ENCODE data around the gene IL19.

IL19 gene, protein sequence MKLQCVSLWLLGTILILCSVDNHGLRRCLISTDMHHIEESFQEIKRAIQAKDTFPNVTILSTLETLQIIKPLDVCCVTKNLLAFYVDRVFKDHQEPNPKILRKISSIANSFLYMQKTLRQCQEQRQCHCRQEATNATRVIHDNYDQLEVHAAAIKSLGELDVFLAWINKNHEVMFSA

DNA sequence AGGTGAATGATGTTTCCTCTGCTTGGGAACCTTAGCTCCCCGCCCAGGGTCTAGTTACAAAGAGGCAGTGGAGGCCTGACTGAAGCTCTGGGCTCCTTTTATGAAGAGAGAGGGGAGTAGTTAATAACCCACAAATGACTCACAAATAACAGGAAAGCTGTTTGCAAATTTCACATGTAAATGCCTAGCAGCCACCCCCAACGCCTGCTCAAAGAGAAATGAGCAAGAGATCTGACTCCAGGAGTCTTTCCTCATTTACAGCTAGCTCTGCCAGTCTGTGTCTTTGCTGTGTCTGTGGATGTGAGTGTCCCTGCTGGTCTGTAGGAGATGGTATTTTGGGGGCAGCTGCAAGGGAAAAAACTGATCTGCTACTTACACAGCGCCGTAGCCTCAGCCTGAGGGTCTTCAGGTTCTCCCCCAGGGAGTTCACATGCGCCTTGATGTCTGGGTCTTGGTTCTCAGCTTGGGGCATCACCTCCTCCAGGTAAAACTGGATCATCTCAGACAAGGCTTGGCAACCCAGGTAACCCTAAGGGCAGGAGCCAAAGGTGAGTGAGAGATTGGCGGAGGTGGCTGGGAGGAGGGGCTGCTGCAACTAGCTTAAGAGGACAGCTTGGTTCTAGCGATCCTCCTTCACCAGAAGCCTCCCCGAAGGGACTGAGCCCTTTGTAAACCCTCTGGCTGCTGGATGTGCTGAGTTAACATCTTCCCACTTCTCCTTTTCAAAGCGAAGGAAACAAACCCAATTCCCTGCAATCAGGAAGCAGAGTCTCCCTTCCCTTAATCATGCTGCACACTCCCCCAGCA lies at the start of gene IL19:
Gene IL19 (plus strand): TSS at position 243 of the 807 bp plus-strand sequence. CDS start 65,890 bp downstream, outside the sequence.
- no peak for ATAC-seq
- no peak for TF ChIP-seq OSR1 (CRISPR knock-in tag; IDR thresholded peaks at IDR 0.05)
- no peak for TF ChIP-seq PPARA (CRISPR knock-in tag; IDR thresholded peaks at IDR 0.05; ENCODE audit: borderline replicate concordance)
- TF ChIP-seq ZC3H10 (CRISPR knock-in tag; IDR thresholded peaks at IDR 0.05), result no peak
- TF ChIP-seq ESRRG (CRISPR knock-in tag; IDR thresholded peaks at IDR 0.05), result no peak
- no peak for TF ChIP-seq ISL1 (CRISPR knock-in tag; IDR thresholded peaks at IDR 0.05)

DNA sequence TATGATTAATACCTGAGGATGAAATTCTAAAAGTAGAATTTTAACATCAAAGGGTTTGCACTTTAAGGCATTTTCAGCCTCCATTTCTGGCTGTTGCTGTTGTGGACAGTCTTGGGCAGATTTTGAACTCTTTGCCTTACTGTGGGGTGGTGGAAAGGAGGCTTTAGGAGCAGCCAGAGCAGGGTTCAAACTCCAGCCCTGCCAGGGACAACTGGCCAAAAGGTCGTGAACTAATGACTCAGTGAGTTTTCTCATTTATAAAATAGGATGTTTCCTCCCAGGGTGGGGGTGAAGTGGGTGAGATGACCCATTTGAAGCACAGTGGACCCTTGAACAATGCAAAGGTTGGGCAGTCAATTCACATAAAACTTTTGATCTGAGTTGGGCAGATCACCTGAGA lies 49.1 kb upstream of the IL19 start:
- no peak for ATAC-seq
- TF ChIP-seq TOX (CRISPR knock-in tag; IDR thresholded peaks at IDR 0.05; ENCODE audit: borderline replicate concordance) (no peak), GLIS3 (CRISPR knock-in tag; IDR thresholded peaks at IDR 0.05) (no peak), BACH2 (CRISPR knock-in tag; IDR thresholded peaks at IDR 0.05; ENCODE audit: borderline replicate concordance) (no peak), ZC3H10 (CRISPR knock-in tag; IDR thresholded peaks at IDR 0.05) (no peak), PPARA (CRISPR knock-in tag; IDR thresholded peaks at IDR 0.05; ENCODE audit: borderline replicate concordance) (no peak), ZFP30 (CRISPR knock-in tag; IDR thresholded peaks at IDR 0.05) (no peak), OSR1 (CRISPR knock-in tag; IDR thresholded peaks at IDR 0.05) (no peak)

DNA sequence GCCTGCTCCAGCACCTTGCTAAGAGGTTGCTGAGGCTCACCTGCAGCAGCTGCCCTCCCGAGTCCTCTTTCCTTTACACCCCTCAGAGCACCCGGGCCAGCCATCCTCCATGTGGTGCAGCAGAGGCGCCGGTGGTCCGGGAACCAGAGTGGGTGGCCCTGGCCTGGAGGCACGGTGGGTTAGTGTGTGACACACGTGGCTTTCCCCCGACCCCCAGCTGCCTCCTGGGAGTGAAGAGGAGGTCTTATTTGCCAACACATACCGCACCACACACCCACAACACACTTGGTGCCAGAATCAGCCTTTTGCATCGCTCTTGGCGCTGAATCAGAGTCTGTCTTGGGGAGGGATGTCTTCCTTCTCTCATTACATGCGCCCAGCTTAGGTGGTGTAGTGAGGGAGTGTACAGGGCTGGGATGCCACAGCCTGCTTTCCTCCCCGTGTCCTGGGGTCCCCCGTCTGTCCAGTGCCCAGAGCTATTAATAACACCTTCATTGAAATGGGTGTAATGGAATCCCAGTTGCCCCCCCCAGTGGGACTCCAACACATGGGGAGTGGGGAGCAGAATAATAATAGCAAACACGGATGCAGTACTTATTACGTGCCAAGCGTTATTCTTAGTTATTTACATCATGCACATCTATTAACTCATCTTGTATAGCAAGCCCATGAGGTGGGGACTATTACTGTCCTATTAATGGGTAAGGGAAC lies 47.7 kb upstream of the IL19 start:
- no peak for ATAC-seq
- TF ChIP-seq ESRRG (CRISPR knock-in tag; IDR thresholded peaks at IDR 0.05), result no peak
- TF ChIP-seq, protein P1, sequence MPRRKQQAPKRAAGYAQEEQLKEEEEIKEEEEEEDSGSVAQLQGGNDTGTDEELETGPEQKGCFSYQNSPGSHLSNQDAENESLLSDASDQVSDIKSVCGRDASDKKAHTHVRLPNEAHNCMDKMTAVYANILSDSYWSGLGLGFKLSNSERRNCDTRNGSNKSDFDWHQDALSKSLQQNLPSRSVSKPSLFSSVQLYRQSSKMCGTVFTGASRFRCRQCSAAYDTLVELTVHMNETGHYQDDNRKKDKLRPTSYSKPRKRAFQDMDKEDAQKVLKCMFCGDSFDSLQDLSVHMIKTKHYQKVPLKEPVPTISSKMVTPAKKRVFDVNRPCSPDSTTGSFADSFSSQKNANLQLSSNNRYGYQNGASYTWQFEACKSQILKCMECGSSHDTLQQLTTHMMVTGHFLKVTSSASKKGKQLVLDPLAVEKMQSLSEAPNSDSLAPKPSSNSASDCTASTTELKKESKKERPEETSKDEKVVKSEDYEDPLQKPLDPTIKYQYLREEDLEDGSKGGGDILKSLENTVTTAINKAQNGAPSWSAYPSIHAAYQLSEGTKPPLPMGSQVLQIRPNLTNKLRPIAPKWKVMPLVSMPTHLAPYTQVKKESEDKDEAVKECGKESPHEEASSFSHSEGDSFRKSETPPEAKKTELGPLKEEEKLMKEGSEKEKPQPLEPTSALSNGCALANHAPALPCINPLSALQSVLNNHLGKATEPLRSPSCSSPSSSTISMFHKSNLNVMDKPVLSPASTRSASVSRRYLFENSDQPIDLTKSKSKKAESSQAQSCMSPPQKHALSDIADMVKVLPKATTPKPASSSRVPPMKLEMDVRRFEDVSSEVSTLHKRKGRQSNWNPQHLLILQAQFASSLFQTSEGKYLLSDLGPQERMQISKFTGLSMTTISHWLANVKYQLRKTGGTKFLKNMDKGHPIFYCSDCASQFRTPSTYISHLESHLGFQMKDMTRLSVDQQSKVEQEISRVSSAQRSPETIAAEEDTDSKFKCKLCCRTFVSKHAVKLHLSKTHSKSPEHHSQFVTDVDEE (CRISPR knock-in tag; IDR thresholded peaks at IDR 0.05), result no peak
- no peak for TF ChIP-seq BACH2 (CRISPR knock-in tag; IDR thresholded peaks at IDR 0.05; ENCODE audit: borderline replicate concordance)
- TF ChIP-seq PPARA (CRISPR knock-in tag; IDR thresholded peaks at IDR 0.05; ENCODE audit: borderline replicate concordance), result no peak
- TF ChIP-seq, protein P2, sequence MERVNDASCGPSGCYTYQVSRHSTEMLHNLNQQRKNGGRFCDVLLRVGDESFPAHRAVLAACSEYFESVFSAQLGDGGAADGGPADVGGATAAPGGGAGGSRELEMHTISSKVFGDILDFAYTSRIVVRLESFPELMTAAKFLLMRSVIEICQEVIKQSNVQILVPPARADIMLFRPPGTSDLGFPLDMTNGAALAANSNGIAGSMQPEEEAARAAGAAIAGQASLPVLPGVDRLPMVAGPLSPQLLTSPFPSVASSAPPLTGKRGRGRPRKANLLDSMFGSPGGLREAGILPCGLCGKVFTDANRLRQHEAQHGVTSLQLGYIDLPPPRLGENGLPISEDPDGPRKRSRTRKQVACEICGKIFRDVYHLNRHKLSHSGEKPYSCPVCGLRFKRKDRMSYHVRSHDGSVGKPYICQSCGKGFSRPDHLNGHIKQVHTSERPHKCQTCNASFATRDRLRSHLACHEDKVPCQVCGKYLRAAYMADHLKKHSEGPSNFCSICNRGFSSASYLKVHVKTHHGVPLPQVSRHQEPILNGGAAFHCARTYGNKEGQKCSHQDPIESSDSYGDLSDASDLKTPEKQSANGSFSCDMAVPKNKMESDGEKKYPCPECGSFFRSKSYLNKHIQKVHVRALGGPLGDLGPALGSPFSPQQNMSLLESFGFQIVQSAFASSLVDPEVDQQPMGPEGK (CRISPR knock-in tag; IDR thresholded peaks at IDR 0.05; ENCODE audit: borderline replicate concordance), result no peak
- no peak for TF ChIP-seq OSR1 (CRISPR knock-in tag; IDR thresholded peaks at IDR 0.05)
- no peak for TF ChIP-seq RARB (CRISPR knock-in tag; IDR thresholded peaks at IDR 0.05)
- TF ChIP-seq TOX (CRISPR knock-in tag; IDR thresholded peaks at IDR 0.05; ENCODE audit: borderline replicate concordance), result no peak

DNA sequence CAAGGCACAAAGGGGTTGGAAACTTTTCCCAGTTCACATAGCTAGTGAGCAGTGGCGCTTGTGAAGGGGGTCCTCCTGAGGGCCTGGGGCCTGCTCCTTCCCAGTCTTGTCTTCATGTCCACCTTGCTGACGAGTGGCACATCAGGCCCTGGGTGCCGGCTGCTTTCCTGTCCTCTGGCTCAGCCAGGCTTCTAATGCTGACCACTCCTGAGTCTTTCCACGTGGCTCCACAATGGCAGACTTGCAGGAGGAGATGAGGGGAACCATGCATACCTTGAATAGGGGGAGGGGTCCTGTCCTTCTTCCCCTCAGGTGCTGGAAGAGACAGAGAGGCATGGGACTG lies 47.1 kb upstream of the IL19 start:
- no peak for ATAC-seq
- TF ChIP-seq CSDC2 (CRISPR knock-in tag; IDR thresholded peaks at IDR 0.05), result no peak

DNA sequence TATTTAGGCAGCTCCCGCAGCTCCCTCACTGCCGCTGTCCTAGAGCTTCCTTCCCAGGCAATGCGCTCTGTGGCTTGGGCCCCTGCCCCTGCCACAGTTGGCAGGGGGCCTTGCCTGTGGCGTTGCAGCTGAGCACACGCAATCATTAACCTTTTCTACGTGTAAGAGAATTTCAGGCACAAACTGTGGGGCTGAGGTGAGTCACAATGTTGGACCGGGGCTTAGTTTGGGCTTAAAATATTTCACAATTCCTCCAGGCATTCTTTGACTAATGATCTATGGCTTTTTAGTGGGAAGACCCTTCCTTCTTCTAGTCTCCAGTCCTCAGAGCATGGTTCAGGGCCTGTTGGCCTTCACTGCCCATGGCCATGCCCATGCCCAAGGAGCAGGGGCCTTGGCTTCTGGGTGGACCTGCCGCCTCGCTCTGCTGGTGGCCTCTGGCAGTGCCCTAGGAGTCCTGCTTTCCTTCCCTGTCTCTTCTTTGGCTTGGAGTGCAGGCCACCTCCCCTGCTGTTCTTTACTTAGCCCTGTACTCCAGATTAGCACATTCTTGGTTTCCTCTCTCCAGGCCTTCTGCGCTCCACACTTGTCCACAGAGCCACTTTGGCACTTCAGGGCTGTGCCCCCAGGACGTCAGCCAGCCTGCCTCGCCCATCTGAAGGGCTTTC lies 46.6 kb upstream of the IL19 start:
- ATAC-seq, result no peak
- TF ChIP-seq, protein P2 (CRISPR knock-in tag; IDR thresholded peaks at IDR 0.05; ENCODE audit: borderline replicate concordance), result no peak
- TF ChIP-seq BACH2 (CRISPR knock-in tag; IDR thresholded peaks at IDR 0.05; ENCODE audit: borderline replicate concordance) (no peak), TCF4 (CRISPR knock-in tag; IDR thresholded peaks at IDR 0.05; ENCODE audit: borderline replicate concordance) (no peak), ZFP30 (CRISPR knock-in tag; IDR thresholded peaks at IDR 0.05) (no peak), GLIS3 (CRISPR knock-in tag; IDR thresholded peaks at IDR 0.05) (no peak)
